Heart right ventricle (tissue), 16 donors: Measurements from ENCODE around the gene CSAD. TPM values are rescaled to one million over a fixed set of nuclear protein-coding genes. Genes with fewer than 3 reads are reported as not detected.

Experiments used
- ATAC-seq, 8 donors: fragments of 200-7000 bp; cut with Tn5 transposase; one replicate each; pipeline ENCODE4 v1.9.1; 2020; ENCODE audit warnings: mild to moderate bottlenecking in 8 of 8, moderate library complexity in 8 of 8, moderate number of reproducible peaks in 1 of 8
- DNase-seq, 2 donors: peaks; one replicate each; pipeline ENCODE4 v3.0.0-alpha.2; 2020
- H3K27ac ChIP-seq, 10 donors: fragments of 200-600 bp; sonication (generic) in 2 of 10; one replicate each; pipeline versions ENCODE4 v1.5.0 to v1.8.0; 2020 to 2022; ENCODE audit warnings: mild to moderate bottlenecking in 3 of 10
- H3K27me3 ChIP-seq, 7 donors: fragments of 200-600 bp; one replicate each; pipeline ENCODE4 v1.8.0; 2021 to 2022; ENCODE audit warnings: mild to moderate bottlenecking in 2 of 7
- H3K36me3 ChIP-seq, 9 donors: fragments of 200-600 bp; sonication (generic) in 1 of 9; one replicate each; pipeline versions ENCODE4 v1.5.0 to v1.8.0; 2020 to 2022; ENCODE audit warnings: mild to moderate bottlenecking in 2 of 9
- H3K4me1 ChIP-seq, 9 donors: fragments of 200-600 bp; sonication (generic) in 1 of 9; one replicate each; pipeline versions ENCODE4 v1.5.0 to v1.8.0; 2020 to 2022; ENCODE audit warnings: mild to moderate bottlenecking in 4 of 9
- H3K4me3 ChIP-seq, 10 donors: fragments of 200-600 bp; sonication (generic) in 2 of 10; one replicate each; pipeline versions ENCODE4 v1.5.0 to v1.8.0; 2020 to 2022; ENCODE audit warnings: mild to moderate bottlenecking in 7 of 10, moderate library complexity in 2 of 10
- H3K9me3 ChIP-seq, 11 donors: fragments of 200-600 bp in 10 of 11; sonication (generic) in 2 of 11; one replicate each; pipeline versions ENCODE4 v1.5.0 to v1.8.0; 2013 to 2022; ENCODE audit warnings: mild to moderate bottlenecking in 2 of 11, control low read depth in 1 of 11, moderate library complexity in 1 of 11
- WGBS, 2 donors: extraction: QIAGEN DNeasy Blood & Tissue Kit; methylation state at CpG; one replicate each; pipeline ENCODE4 v1.1.7; 2013; ENCODE audit warnings: inconsistent platforms in 1 of 2; 5-methylcytosine and 5-hydroxymethylcytosine counted together
- intact Hi-C, 10 donors: fragments of 100-400 bp; cut with DNase I; formaldehyde crosslinking; loops; one replicate each; pipeline versions ENCODE4 v1.11.1 to v1.14.2; 2022
- polyA plus RNA-seq, 2 donors: library from polyadenylated mRNA; stranded (reverse); fragments of 200-250 nt; gene quantifications; one replicate each; pipeline ENCODE4 v1.2.3, GENCODE V29; 2013
- total RNA-seq, 10 donors: library from RNA; stranded (reverse); fragmentation: NEBNext Ultra II Directional in 3 of 10; extraction: Animal tissue kit (Norgen Biotek cat#: 25700) in 3 of 10; gene quantifications; one replicate each; pipeline versions ENCODE4 v1.2.1 to v1.2.4, GENCODE V29; 2021 to 2023
- TF ChIP-seq, protein P1 (sequence below), 9 donors: fragments of 200-600 bp; sonication (generic) in 2 of 9; IDR thresholded peaks; one replicate each; pipeline versions ENCODE4 v1.5.0 to v1.8.0; 2021 to 2022; ENCODE audit warnings: antibody characterized with exemption in 9 of 9, mild to moderate bottlenecking in 5 of 9, moderate library complexity in 1 of 9
- donor health status: Arrhythmogenic right ventricular cardiomyopathy.
- donor health status: ischemic (EF 13 %, LVEDD 7.1; RV severe dilation, severe dysfunction).
- donor health status: healthy with polysubstance abuse.
- donor health status: DM: no; HTN: yes; CAD: no.
- donor health status: DM: no; HTN: no; CAD: no.
- donor health status: ischemic (EF 25% LVEDD 6.9; RV normal size, moderate dysfunction).
- donor health status: ischemic (EF 25% LVEDD 5.7; RV mildly dilated, moderate dysfunction).
- donor health status: healthy.
- donor health status: DM: yes; HTN: yes; CAD: no.
- donor health status: Ischemic cardiomyopathy.
- donor health status: ischemic (EF 35%, LVEDD 5.7; RV mildly dilated, moderate dysfunction).
- donor health status: nonischemic (EF 11% LVEDD 7.7; RV severe dilation, severe dysfunction).
- donor health status: DM: yes; HTN: yes; CAD: no.
- donor health status: PGD.
- donor health status: ischemic (EF 29% LVEDD 5.4; RV normal size, mild dysfunction).
- donor health status: nonischemic (EF 23%, LVEDD 6.1; RV moderate dilation, normal function).

CSAD gene
- total and polyA plus RNA-seq, 12 donors, result 8.0 to 76.4 (median 9.5) TPM

DNA sequence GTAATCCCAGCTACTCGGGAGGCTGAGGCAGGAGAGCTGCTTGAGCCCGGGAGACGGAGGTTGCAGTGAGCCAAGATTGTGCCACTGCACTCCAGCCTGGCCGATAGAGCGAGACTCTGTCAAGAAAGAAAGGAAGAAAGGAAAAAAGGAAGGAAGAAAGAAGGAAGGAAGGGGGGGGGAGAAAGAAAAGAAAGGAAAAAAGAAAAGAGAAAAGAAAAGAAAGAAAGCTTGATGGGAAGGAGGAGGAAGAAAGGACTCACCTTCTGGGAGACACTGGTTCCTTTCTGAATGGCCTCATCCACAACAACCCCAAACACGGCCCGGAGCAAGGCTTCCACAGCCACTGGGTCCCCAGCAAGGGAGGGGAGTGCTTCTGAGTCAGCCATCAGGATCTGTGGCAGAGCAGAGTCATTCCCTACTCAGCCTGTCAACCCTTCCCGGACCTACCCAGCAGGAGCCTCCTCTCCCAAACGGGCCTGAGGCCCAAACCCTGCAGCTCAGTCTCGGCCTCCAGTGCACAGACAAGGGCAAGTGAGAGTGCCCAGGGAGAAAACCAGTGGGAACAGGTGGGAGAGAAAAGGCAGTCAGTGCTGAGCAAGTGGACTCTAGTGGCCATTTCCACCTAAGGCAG is 7.5 kb downstream of the CSAD start:
- 92 to 94% methylated on average over 10 of the region's 10 CpGs for WGBS, 2 donors
- intact Hi-C loops, result loop anchor here in 1 of 10 donors (10.0 kb wide), 1 partner anchor 58 kb away; no protein-coding TSS in a partner anchor

DNA sequence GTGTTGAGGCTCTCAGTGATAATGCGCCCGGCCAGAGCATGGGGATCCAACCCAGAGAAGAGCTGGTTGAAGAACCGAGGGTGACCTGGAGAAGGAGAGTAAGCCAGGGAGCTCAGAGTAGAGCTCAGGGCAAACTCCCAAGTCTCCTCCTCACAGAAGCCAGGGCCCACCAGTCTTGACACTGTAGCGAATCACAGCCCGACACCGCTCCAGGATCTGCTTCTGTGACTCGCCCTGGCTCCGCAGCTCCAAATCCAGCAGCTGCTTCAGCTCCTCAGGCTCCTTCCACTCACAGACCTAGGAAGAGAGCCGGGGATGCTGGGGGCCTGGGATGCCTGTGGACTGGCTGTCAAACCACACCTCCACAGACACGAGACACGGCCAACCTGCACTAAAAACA is 8.4 kb downstream of the CSAD start:
- intact Hi-C loops, result loop anchor here in 1 of 10 donors (10.0 kb wide), 1 partner anchor 58 kb away; no protein-coding TSS in a partner anchor
- peaks cover 0 to 54% (median 9%) of the 10 kb centered on the region in 9 donors for H3K36me3 ChIP-seq

More for the DNA sequence above, 7.5 kb downstream of the CSAD start:
- TF ChIP-seq, protein P1, sequence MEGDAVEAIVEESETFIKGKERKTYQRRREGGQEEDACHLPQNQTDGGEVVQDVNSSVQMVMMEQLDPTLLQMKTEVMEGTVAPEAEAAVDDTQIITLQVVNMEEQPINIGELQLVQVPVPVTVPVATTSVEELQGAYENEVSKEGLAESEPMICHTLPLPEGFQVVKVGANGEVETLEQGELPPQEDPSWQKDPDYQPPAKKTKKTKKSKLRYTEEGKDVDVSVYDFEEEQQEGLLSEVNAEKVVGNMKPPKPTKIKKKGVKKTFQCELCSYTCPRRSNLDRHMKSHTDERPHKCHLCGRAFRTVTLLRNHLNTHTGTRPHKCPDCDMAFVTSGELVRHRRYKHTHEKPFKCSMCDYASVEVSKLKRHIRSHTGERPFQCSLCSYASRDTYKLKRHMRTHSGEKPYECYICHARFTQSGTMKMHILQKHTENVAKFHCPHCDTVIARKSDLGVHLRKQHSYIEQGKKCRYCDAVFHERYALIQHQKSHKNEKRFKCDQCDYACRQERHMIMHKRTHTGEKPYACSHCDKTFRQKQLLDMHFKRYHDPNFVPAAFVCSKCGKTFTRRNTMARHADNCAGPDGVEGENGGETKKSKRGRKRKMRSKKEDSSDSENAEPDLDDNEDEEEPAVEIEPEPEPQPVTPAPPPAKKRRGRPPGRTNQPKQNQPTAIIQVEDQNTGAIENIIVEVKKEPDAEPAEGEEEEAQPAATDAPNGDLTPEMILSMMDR (IDR thresholded peaks at IDR 0.05), result no peak
- DNase-seq (no peak), ATAC-seq (no peak)
- H3K27me3 ChIP-seq, result no peaks in the 10 kb centered on the region
- H3K36me3 ChIP-seq, result peaks cover 0 to 46% (median 9%) of the 10 kb centered on the region in 9 donors
- no peak overlapping the region for H3K27ac ChIP-seq
- no peak overlapping the region for H3K4me3 ChIP-seq
- H3K4me1 ChIP-seq, result peaks cover 0 to 9% (median 5%) of the 10 kb centered on the region in 9 donors
- H3K9me3 ChIP-seq, result no peaks in the 10 kb centered on the region

DNA sequence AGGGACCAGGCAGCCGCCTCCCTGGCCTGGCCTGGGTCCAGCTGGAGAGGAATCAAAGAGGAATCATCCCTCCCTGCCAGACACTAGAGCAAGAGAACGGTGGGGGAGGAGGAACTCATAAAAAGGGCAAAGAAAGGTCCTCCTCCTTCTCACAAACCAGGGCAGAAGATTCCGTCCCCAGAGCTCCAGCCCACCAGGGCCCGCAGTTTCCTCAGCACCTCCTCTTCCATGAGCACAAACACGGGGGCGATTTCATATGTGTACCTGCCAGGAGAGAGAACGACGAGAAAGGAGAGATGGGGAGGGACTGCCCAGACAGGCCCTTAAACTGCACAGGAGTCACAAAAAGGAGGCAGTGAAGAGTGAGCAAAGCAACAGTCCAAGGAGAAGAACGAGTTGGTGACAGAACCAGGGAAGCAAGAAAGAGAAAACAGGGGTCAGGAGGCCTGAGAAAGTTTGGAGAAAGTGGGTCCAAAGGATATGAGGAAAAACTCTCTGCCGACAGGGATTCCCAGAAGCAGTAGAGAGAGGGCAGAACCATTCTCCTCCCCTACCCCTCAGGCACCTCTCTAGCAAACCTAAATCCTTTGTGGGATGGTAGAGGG is 8.9 kb downstream of the CSAD start:
- H3K4me1 ChIP-seq, result peaks cover 0 to 9% (median 5%) of the 10 kb centered on the region in 9 donors
- H3K9me3 ChIP-seq, result no peaks in the 10 kb centered on the region
- intact Hi-C loops, result loop anchor here in 1 of 10 donors (10.0 kb wide), 1 partner anchor 57 kb away; no protein-coding TSS in a partner anchor
- DNase-seq, result no peak
- peaks cover 0 to 60% (median 9%) of the 10 kb centered on the region in 9 donors for H3K36me3 ChIP-seq
- no peaks in the 10 kb centered on the region for H3K27me3 ChIP-seq
- ATAC-seq, result peak in 1 of 8 donors; percentile 31
- no peak overlapping the region for H3K4me3 ChIP-seq
- no peak overlapping the region for H3K27ac ChIP-seq
- 57 to 60% methylated on average over 10 of the region's 10 CpGs for WGBS, 2 donors
- TF ChIP-seq, protein P1 (IDR thresholded peaks at IDR 0.05), result no peak

More for the DNA sequence above, 8.4 kb downstream of the CSAD start:
- WGBS, 2 donors, result 93 to 95% methylated on average over 11 of the region's 11 CpGs
- ATAC-seq (peak in 1 of 8 donors; percentile 23), DNase-seq (no peak)
- no peak overlapping the region for H3K27ac ChIP-seq
- H3K9me3 ChIP-seq, result no peaks in the 10 kb centered on the region
- no peak overlapping the region for H3K4me3 ChIP-seq
- H3K27me3 ChIP-seq, result no peaks in the 10 kb centered on the region
- peaks cover 0 to 9% (median 5%) of the 10 kb centered on the region in 9 donors for H3K4me1 ChIP-seq
- TF ChIP-seq, protein P1 (IDR thresholded peaks at IDR 0.05), result no peak

DNA sequence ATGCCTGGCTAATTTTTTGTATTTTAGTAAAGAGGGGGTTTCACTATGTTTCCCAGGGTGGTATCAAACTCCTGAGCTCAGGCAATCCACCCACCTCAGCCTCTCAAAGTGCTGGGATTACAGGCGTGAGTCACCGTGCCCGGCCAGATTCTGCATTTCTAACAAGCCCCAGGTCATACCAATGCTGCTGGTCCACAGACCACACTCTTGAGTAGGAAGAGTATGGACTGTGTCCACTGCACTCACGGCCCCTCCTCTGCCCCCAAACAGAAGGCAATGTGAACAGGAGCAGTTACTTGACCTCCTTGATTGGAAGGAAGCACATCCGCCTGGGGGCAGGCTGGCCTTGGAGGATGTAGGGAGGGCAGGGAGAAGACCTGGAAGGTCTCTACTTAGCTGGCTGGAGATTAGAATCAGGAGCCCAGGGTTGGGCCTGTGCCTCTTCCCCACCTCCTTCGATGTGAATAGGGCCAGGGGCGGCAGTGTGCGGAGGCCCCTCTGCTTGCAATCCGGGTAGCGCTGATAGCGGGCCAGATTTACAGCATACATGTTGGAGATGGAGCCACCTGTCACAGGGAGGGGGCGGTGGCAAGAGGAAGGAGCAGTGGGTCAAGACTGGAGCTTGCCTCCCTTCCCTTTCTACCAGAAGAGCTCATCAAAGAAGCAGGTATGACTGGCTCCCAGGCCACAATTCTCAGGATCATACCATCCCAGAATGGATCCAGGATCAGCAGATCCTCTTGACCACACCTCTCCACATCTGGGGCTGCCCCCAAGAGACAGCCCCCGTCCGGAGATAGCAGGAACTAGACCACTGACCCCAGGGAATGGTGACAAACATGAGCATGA is 9.6 kb downstream of the CSAD start:
- WGBS, 2 donors, result 82 to 83% methylated on average over 14 of the region's 14 CpGs
- no peak overlapping the region for H3K27ac ChIP-seq
- H3K9me3 ChIP-seq, result no peaks in the 10 kb centered on the region
- peaks cover 0 to 9% (median 5%) of the 10 kb centered on the region in 9 donors for H3K4me1 ChIP-seq
- DNase-seq (no peak), ATAC-seq (peak in 2 of 8 donors; percentile 10 to 27)
- H3K36me3 ChIP-seq, result peaks cover 0 to 66% (median 9%) of the 10 kb centered on the region in 9 donors
- TF ChIP-seq, protein P1 (IDR thresholded peaks at IDR 0.05), result no peak
- H3K4me3 ChIP-seq, result no peak overlapping the region
- no peaks in the 10 kb centered on the region for H3K27me3 ChIP-seq
- intact Hi-C loops, result loop anchor here in 1 of 10 donors (10.0 kb wide), 1 partner anchor 56 kb away; no protein-coding TSS in a partner anchor
